GM12874 (cell line): ENCODE data around the gene SPRED3.

Source experiments
- TF ChIP-seq, protein P1 (sequence below): IDR thresholded peaks from 2 replicates; pipeline ENCODE4 v1.5.1; 2011; ENCODE audit warnings: low read depth, mild to moderate bottlenecking, control low read depth, low read length, moderate library complexity; ENCODE audit not compliant: insufficient read depth

The SPRED3 gene, protein sequence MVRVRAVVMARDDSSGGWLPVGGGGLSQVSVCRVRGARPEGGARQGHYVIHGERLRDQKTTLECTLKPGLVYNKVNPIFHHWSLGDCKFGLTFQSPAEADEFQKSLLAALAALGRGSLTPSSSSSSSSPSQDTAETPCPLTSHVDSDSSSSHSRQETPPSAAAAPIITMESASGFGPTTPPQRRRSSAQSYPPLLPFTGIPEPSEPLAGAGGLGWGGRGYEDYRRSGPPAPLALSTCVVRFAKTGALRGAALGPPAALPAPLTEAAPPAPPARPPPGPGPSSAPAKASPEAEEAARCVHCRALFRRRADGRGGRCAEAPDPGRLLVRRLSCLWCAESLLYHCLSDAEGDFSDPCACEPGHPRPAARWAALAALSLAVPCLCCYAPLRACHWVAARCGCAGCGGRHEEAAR

DNA sequence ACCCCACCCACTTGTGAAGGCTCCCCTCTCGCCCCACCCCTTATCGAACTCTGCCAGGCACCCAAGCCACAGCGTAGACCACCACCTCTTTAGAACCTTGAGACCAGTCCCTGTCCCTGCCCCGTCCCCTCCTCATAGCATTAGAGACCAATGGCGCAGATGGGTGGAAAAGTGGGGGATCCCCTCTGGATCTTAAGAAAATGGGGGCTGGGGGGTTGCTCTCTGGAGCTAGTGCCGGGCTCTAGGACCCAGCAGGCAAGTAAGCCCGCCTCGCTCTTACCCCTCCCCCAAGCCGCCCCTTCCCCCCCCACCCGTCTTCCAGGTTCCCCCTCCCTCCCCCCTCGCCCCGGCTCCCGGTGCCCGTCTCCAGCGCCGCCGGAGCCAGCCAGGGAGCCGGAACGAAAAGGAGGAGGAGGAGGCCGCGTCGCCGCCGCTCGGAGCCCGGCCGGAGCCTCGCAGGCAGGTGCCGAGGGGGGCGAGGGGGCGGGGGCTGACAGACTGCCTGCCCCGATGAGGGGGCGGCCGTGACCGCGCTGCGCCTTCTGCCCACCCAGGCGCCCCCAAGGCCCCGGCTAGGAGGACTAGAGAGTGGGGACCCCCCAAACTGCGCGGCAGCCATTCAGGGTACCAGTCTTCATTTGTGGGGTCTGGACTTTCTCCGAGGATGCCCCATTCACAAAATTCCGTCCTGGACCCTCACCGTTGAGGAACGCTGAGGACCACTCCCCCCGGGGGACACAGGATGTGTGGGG lies at the start of gene SPRED3:
SPRED3 (plus strand) TSS at position 349 of the 752 bp plus-strand sequence. CDS start 1,606 bp downstream, outside the sequence.
- TF ChIP-seq, protein P1, sequence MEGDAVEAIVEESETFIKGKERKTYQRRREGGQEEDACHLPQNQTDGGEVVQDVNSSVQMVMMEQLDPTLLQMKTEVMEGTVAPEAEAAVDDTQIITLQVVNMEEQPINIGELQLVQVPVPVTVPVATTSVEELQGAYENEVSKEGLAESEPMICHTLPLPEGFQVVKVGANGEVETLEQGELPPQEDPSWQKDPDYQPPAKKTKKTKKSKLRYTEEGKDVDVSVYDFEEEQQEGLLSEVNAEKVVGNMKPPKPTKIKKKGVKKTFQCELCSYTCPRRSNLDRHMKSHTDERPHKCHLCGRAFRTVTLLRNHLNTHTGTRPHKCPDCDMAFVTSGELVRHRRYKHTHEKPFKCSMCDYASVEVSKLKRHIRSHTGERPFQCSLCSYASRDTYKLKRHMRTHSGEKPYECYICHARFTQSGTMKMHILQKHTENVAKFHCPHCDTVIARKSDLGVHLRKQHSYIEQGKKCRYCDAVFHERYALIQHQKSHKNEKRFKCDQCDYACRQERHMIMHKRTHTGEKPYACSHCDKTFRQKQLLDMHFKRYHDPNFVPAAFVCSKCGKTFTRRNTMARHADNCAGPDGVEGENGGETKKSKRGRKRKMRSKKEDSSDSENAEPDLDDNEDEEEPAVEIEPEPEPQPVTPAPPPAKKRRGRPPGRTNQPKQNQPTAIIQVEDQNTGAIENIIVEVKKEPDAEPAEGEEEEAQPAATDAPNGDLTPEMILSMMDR, result no peak

DNA sequence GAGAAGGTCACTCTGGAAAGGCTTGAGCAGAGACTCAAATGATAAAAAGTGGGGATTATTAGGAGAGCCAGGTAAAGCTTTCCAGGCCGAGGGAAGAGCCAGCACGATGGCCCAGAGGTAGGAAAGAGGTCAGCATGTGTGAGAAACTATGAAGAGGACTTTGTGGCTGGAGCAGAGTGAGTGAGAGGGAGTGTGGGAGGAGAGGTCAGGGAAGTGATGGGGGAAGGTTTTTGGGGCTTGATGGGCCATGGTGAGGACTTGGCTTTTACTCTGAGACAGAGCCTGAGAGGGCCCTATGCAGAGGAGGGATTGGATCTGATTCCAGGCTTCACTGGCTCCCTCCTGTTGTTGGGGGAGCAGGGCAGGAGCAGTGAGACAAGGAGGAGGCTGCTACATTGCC lies 47.6 kb upstream of the SPRED3 start:
- TF ChIP-seq, protein P1, result no peak

DNA sequence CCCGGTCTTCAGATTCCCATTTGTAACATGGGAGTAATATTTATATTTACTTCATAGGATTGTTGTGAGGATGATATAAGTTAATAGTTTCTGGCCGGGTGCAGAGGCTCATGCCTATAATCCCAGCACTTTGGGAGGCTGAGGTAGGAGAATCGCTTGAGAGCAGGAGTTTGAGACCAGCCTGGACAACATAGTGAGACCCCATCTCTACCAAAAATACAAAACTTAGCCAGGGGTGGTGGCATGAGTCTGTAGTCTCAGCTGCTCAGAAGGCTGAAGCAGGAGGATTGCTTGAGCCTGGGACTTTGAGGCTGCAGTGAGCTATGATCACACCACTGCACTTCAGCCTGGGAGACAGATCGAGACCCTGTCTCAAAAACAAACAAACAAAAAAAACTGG lies 41.7 kb upstream of the SPRED3 start:
- TF ChIP-seq, protein P1, result no peak

DNA sequence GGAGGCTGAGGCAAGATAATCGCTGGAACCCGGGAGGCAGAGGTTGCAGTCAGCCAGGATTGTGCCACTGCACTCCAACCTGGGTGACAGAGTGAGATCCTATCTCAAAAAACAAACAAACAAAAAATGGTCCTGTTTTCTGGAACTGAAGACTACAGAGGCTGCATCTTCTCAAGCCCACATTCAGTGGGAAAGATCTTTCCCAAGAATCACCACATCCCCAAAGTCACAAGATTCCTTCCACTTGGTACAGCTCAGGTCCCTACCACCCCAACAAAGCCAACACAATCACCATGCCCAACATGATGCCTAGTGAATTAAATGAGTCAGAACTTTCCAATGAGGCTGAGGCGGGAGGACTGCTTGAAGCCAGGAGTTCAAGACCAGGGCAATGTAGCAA lies 37.6 kb upstream of the SPRED3 start:
- TF ChIP-seq, protein P1, result no peak

DNA sequence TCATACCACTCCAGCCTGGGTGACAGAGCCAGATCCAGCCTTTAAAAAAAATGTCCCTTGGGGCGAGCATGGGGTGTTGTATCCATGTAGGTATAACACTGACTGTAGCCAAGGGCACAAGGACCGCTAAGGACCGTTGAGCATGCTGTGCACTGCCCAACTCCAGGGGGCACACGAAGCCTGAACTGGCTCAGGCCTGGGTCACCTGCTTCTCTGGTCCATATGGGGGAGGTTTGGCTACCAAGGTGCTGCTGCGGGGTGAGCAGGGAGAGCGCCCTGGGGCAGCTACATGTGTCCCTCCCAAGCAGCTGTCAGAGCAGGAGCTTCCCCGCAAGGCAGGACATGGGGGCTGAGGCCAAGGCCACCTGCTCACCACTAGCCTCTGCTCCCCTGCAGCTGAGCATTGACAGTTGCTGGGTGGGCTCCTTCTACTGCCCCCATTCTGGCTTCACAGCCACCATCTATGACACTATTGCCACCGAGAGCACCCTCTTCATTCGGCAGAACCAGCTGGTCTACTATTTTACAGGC lies 36.6 kb upstream of the SPRED3 start:
- TF ChIP-seq, protein P1, result no peak

DNA sequence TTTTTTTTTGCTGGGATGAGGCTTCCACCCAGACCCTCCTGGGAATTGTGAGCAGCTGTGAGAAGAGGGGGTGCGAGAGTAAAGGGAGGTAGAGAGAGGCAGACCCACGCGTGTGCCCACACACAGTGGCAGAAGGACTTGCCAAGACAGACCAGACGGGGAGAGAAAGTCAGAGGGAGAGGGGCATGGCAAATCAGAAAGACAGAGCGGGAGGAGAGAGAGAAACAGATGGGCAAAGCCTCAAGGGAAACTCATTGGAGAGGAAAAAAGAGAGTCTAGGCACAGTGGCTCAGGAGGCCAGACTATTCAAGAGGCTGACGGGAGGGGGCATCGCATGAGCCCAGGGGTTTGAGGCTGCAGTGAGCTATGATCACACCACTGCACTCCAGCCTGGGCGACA lies 35.9 kb upstream of the SPRED3 start:
- TF ChIP-seq, protein P1, result no peak
